Stimulated activated CD4-positive, alpha-beta T cell treated with anti-CD3 and anti-CD28 coated beads, Interleukin-15, amount 100 ng/mL, for 24 hours (primary cell): ENCODE measurements around the gene SMAP1.

Experiments used
- DNase-seq: peaks from one replicate; pipeline ENCODE4 v3.0.0-alpha.2; 2020

Gene SMAP1

DNA sequence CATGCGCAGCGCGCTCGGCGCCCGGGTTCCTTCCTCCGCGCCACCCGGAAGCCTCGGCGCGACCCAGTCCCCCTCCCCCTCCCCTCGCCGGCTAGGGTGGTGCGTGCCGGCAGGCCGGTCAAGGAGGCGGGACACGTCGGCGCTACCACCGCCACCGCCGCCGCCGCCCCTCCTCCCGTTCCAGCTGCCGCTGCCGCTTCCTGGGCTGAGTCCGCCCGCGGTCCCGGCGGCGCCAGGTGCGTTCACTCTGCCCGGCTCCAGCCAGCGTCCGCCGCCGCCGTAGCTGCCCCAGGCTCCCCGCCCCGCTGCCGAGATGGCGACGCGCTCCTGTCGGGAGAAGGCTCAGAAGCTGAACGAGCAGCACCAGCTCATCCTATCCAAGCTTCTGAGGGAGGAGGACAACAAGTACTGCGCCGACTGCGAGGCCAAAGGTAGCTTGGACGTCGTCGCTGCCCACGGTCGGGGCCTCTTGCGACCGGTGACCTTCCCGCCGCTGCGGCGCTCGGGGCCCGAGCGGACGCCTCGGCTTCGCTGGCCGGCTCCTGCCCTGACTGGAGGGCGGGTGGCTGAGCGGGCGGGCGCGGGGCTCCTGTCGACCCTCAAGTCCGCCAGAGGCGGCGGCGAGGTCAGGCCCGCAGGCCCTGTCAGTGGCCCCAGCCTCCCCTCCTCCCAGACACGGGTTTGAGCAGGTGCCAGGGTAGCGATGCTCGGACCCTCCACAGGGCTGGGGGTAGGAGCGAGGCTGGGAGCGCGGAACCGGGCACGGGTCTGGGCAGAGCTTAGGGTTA is at the start of gene SMAP1:
TSS of gene SMAP1 (plus strand) at position 173 of the 788 bp plus-strand sequence. CDS start at position 314, 141 bp downstream.
- DNase-seq, result peak; percentile 98

DNA sequence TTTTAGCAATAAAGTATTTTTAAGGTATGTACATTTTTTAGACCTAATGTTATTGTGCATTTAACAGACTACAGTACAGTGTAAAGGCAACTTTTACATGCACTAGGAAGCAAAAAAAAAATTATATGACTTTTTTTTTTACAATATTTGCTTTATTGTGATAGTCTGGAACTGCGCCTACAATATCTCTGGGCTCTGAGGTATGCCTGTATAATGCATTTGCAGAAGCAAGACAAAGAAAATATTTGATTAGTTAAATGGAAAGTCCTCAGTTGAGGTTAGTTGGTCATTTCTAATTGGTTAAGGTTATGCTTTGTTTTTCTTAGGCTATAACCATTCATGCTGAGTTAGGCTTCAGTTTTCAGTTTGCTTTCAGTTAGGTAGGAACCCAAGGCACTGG is 46.9 kb upstream of the SMAP1 start:
- DNase-seq, result no peak

DNA sequence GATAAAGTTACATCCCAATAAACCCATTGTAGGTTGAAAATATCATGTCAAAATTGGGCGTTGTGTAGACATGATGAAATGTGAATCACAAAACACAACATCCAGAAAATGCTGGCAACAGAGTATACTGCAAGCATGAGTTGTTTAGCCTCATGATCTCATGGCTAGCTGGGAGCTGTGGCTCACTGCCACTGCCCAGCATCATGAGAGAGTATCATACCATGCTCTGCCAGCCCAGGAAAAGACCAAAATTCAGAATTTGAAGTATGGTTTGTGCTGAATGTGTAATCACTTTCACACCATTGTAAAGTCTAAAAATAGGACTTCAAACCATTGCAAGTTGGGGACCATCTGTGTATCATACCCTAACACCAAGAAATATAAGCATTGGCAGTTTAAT is 45.2 kb upstream of the SMAP1 start:
- no peak for DNase-seq

DNA sequence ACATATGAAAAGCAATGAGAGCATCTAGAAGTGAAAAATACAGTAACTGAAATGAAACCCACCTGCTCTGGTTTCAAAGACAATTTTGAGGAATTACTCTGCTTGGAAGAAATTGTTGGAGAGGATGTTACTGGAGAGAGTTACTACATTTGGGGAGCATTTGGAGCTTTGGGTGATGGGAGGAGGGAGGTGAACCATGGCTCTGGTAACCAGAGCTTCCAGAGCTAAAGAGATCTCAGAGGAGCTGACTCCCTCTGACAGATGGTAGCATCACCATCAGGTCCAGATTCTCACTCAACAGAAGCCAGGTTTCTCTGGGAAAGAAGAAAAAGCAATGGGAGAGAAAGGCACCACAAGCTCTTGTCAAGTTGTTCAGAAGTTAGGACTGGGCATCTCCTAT is 42.2 kb upstream of the SMAP1 start:
- no peak for DNase-seq

DNA sequence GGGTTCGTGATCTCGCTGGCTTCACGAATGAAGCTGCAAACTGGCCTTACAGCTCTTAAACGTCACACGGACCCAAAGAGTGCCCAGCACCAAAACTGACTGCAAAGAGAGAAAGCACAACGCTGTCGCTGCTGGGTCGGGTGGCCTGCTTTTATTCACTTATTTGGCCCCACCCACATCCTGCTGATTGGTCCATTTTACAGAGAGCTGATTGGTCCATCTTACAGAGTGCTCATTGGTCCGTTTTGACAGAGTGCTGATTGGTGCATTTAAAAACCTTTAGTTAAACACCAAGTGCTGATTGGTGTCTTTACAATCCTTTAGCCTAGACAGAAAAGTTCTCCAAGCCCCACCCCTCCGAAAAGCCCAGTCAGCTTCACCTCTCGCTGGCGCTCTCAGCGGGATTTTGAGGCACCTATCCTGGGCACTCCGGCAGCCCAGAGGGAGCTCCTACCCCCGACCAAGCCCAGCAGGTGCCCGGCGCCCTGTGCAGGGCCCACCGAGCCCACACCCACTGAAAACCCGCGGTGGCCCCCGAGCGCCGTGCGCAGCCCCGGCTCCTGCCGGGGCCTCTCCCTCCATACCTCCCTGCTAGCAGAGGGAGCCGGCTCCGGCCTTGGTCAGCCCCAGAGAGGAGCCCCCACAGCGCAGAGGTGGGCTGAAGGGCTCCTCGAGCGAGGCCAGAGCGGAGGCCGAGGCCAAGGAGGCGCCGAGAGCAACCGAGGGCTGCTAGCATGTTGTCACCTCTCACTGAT is 40.0 kb upstream of the SMAP1 start:
- no peak for DNase-seq

DNA sequence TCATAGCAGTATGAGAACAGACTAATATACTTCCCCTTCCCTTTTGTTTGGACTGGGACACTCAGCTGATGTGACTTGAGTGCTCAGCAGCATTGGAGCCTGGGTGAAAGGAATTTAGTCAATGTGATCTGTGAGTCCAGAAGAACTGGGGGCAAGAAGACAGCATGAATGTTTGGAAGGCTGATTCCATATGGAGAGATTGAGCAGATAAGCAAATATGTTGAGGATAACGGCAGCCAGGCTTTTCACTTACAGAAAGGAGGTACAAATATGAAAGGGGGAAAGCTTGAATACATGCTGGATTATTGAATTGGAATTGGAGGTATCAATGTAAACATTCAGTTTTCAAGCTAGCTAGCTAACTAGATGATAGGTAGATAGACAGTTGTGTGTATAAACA is 37.8 kb upstream of the SMAP1 start:
- DNase-seq, result no peak

DNA sequence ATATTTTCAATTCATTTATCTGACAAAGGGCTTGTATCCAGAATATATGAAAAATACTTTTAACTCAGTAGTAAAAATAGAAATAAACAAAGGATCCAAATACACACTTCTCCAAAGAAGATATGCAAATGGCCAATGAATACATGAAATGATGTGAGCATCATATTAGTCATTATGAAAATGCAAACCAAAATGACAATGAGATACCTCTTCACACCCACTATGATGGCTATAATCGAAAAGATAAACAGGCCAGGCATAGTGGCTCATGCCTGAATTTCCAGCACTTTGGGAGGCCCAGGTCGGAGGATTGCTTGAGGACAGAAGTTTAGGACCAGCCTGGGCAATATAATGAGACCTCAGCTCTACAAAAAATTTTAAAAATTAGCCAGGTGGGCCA is 33.8 kb upstream of the SMAP1 start:
- no peak for DNase-seq

DNA sequence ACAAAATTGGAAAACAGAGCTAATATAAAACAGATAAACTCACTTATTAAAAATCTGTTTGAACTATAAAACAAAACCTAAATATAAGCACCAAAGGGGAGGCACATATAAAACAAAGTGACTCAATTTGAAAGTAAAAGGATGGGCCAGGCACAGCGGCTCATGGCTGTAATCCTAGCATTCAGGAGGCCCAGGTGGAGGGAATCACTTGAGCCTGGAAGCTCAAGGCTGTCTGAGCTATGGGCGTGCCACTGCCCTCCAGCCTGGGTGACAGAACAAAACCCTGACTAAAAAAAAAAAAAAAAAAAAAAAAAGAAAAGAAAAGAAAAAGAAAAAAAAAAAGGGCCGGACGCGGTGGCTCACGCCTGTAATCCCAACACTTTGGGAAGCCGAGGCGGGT is 31.1 kb upstream of the SMAP1 start:
- DNase-seq, result no peak

DNA sequence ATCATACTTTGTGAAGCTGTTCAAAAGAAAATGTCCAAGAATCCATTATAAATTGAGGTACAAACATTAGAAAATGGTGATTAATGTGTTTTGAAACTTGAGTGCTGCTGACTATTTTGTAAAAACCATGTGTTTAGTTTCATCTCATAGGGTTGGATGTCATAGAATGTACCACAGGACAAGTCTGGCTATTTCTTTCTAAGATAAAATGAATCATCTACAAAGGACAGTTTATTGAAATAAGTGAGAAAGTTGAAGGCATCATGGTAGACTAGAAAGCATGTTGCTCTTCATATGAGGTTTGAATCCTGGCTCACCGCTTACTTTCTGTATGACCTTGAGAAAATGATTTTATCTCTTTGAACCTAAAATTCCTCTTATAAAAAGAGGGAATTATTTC is 29.2 kb upstream of the SMAP1 start:
- DNase-seq, result no peak

DNA sequence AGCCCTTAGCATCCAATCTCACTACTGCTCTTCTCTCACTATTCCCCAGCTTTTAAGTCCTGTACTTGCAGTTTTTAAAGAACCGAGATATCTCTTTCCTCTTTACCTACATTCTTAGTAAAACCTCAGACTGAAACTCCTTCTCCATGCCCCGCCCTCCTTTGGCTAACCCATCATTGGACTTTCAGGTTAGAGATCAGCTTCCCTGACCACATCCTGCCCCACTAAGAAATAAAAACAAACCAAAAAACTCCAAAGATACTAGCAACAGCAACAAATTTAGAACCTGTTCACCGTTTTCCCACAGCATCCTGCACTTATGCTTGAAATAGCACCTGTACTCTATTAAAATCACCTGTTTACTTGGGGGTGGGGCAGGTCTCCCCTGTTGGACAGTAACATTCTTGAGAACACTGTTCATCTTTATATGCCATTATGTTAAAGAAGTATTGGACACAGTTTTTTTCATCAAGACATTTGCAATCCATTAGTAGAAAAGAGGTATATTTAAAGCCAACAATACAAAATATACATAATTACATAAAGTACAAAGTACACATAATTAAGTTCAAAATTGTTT is 16.3 kb upstream of the SMAP1 start:
- DNase-seq, result peak; percentile 67

DNA sequence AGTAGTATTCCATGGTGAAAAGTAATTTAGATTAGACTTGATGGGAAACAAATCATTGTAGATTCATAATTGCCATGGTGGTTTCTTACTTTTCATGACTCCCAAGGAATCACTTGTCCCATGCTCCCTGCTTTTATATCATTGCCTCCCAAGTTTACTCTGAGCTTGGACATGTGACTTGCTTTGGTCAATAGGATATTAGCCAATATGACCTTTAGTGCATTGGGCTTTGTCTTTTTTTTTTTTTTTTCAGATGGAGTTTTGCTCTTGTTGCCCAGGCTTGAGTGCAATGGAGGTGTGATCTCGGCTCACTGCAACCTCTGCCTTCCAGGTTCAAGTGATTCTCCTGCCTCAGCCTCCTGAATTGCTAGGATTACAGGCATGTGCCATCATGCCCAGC is 15.5 kb upstream of the SMAP1 start:
- DNase-seq, result no peak

DNA sequence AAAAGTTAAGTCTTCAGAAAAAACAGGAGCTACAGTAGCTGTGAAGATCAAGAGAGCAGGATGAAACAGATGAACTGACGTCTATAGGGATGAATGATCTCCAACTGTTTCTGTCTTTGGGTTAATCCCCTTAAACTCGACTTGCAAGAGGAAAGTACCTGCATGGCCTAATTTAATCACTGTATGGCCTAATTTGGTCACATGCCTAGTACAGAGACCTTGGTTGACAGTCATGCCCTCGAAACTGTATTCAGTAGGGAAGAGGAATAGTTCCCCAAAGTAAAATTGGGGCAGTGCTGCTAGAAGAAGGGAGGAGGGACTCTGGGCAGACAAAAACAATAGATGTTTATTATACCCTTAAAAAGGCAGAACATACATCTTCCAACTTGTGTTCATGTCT is 10.0 kb upstream of the SMAP1 start:
- no peak for DNase-seq

DNA sequence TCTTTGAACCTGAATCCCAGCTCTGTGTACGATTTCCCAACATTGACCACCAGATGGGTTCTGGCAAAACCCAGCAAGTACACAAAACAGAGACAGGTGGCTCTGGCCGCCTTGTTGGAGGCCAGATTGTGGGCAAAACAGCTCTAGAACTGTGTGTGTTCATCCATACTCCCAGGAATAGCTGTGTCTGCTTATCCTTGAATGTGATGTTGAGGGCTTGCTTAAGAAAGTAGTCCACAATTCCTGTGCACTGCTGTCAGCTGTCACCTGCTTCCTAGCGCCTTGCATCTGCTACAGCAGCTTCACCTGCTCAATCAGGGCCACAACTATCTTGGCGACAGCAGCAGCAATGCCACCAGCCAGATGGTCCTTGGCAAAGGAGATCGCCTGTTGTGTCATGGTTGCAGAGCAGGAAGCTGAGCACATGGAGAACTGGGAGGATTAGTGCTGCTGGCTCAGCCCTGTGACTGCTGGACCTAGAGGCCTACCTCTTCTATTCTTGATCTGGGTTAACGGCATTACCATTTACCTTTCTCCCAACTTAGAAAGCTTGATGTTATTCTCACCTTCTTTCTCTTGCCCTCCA is 3.7 kb upstream of the SMAP1 start:
- DNase-seq, result no peak

DNA sequence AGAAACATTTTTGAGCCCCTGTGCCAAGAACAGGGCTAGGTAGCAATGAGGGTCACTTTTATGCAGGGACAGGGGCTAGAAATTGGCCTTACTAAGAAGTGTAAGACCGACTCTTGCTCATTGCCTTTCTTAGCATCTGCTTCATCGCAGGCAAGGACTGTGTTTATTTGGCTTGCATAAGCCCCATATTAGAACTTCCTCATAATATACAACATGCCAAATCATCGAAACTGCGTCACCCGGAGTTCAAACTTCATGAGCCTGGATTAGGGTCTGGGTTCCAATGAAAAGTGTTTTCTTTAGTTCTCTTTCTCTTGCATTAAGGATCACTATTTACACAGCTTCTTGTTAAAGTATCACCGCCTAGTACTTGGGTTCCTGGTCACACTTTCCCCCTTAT is 977 bp upstream of the SMAP1 start:
- DNase-seq, result no peak

DNA sequence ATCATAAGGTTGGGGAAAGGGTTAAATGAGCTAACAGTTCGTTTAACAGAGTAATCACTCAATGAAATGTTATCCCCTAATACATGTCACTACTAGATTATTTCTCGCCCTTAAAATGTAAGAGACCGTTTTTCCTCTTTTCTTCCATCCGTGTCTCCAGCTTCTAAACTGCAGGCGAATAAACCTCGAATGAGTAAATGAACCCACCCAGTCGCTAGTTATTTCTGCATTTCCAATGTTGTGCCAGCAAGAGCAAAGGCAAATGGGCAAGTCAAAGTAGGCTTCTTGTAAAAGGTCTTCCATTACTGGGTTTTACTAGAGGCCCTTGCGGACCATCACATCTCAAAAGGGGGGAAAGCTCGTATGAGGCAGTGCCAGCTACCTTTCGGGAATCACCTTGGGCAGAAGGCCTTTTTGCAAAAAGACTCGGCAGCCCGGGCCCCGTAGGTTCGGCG is 400 bp upstream of the SMAP1 start:
- DNase-seq, result no peak

DNA sequence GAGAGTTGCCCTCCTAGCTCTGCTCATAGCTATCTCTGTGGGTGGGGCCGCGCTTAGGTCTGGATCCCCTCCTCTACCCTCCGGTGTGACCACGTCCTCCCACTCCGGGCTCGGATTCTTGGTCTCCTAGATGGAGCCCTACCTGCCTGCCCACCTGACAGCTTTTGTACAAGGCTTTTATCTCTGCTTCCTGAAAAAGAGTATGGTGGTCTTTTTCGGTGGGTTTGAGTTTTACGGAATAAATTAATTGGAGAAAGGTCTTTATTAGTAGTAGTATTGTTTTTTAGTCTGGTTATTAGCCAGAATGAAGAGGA is 773 bp downstream of the SMAP1 start:
- no peak for DNase-seq

DNA sequence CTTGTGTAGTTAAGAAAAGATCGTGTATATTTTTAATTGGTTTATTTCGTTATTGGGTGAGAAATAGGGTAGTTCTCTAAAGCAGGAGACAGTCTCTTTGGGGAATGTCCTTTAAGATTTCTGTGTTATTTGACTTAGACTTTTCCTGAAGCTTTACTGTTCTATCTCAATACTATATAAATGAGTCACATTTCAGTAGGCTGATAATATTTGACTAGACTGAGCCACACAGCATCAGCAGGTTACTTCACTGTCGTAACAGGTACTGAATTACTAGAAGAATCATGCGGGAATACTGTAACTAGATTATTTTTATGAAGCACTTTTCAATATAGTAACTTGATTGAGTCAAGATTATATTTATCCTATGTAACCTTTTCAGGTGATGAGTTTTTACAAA is 1.4 kb downstream of the SMAP1 start:
- DNase-seq, result no peak

DNA sequence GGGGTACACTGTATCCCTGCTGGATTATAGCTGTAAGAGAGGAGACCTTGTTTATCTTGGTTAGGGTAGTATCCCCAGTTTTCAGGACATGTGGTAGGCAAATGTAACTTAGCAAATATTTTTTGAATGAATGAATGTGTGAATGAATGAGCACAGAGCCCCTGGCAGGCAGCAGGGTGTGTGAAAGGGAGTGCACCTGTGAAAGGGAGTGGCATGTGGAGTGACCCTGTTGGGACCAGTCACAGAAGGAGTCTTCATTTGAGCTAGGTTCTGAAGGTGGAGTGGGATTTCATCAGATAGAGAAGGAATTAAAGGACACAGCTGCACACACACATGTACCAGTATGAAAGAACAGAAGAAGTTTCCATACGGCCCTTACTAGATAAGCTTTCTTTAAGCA is 4.9 kb downstream of the SMAP1 start:
- DNase-seq, result no peak

DNA sequence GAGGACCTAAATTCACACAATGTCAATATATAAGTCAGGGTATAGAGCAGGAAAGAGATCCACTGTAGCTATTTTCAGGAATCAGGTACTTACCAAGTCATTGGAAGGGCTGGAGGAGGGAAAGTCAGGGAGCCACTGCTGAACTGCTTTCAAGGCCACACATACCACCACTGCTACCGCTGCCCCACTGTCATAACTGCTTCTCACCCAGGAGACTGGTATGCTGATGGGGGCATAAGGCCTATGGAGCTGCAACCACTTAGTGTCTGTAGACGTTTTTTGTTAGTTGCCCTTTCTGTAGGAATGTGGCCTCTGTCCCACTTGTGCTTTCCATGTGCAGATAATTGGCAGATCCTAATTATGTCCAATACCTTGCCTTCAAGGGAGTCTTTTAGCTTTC is 5.4 kb downstream of the SMAP1 start:
- DNase-seq, result no peak

DNA sequence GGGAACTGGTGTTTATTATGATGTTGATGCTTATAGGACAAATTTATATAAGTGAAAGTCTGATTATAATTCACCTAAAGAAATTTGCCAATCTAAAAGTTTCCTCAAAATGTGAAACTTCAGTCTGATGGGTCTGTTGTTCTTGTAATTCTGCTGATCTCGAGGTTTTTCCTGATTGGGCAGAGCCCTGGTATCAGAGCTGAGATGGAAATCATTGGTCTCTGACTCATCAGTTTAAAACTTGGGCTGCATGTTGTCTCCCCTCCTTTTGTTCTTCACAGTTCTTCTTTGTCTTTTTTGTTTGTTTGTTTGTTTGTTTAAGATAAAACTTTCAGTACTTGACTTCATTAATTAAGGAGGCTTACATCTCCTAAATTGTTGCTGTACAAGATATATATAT is 5.9 kb downstream of the SMAP1 start:
- DNase-seq, result no peak

DNA sequence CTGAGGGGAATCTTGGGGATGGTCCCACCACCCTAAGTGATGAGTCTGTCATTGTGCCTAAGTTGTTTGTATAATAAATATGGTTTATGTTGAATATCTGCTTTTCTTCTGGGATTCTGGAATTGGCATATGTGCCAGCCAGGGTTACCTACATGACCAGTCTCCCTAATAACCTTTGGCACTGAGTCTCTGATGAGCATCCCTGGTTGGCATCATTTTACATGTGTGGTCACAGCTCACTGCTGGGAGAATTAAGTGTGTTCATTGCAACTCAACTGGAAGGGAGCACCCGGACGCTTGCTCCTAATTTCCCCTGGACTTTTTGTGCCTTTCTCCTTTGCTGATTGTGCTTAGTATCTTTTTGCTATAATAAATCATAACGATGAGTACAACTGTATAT is 8.1 kb downstream of the SMAP1 start:
- no peak for DNase-seq

DNA sequence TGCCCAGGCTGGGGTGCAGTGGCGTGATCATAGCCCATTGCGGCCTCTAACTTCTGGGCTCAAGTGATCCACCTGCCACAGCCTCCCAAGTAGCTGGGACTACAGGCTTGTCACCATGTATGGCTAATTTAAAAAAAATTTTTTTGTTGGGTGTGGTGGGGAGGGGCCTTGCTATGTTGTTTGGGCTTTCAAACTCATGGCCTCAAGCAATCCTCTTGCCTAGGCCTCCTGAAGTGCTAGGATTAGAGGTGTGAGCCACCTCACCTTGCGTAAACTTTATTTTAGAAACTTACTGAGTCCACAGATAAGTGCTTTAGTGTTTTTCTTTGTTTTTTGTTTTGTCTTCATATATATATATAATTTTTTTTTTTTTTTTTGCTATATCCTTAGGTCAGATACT is 9.1 kb downstream of the SMAP1 start:
- DNase-seq, result no peak

DNA sequence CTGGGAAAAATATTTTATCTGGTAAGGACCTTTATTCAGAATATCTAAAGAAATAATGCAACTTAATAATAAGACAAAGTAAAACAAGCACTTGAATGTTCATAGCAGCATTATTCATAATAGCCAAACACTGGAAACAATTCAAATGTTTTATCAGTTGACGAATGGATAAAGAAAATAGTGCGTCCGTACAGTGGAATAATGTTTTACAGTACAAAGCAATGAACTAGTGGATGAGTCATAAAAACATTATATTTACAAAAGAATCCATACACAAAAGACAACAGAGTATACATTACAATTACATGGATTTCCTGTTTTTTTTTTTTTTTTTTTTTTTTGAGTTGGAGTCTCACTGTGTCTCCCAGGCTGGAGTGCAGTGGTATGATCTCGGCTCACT is 12.7 kb downstream of the SMAP1 start:
- DNase-seq, result no peak
